Keratinocyte (primary cell): ENCODE measurements around the gene IL1RAP. TPM values are rescaled to one million over a fixed set of nuclear protein-coding genes. Genes with fewer than 3 reads are reported as not detected.
A peak's percentile ranks its signal among the peaks of the same experiment; 100 is the strongest.
"Not testable (repeated sequence)": the region's sequence is repeated elsewhere in the genome, so short reads cannot be mapped to it uniquely, and the experiment has no call there.

Experiments used
- DNase-seq: peaks from one replicate; pipeline ENCODE4 v3.0.0-alpha.2; 2011; ENCODE audit warnings: low read depth, missing footprints, low spot score
- FAIRE-seq: peaks from 2 replicates; lab custom pipeline; 2011; peaks lifted over from hg19 to GRCh38; lab: Jason Lieb, UNC
- H2AFZ ChIP-seq: 2 replicates; pipeline ENCODE4 v1.6.0; 2012; ENCODE audit warnings: low read length, control low read depth, inconsistent platforms; ENCODE audit not compliant: control insufficient read depth
- H3K27ac ChIP-seq: 2 replicates; pipeline ENCODE4 v1.5.1; 2011; ENCODE audit warnings: low read length; ENCODE audit not compliant: control insufficient read depth, insufficient read depth
- H3K27me3 ChIP-seq: 3 replicates; pipeline ENCODE4 v1.6.0; 2011; ENCODE audit warnings: low read length; ENCODE audit not compliant: control insufficient read depth, insufficient read depth; ENCODE audit errors: extremely low read depth
- H3K36me3 ChIP-seq, 2 experiments: 2 replicates in 1 of 2; 3 replicates in 1 of 2; pipeline ENCODE4 v1.5.1; 2011; ENCODE audit warnings: low read length in 2 of 2, mild to moderate bottlenecking in 1 of 2; ENCODE audit not compliant: control insufficient read depth in 2 of 2, insufficient read depth in 2 of 2; ENCODE audit errors: extremely low read depth in 1 of 2
- H3K4me1 ChIP-seq: 3 replicates; pipeline ENCODE4 v1.5.1; 2011; ENCODE audit warnings: low read length; ENCODE audit not compliant: control insufficient read depth, insufficient read depth; ENCODE audit errors: extremely low read depth
- H3K4me2 ChIP-seq: 3 replicates; pipeline ENCODE4 v1.6.0; 2011; ENCODE audit warnings: low read depth, low read length; ENCODE audit not compliant: control insufficient read depth, insufficient read depth; ENCODE audit errors: extremely low read depth
- H3K4me3 ChIP-seq, 3 experiments: fragments of 200-600 bp in 1 of 3; sonication (generic) in 1 of 3; 2 replicates in 2 of 3; 3 replicates in 1 of 3; pipeline ENCODE4 v1.5.1; 2011 to 2016; ENCODE audit warnings: low read length in 3 of 3, mild to moderate bottlenecking in 3 of 3, control low read depth in 2 of 3, inconsistent platforms in 1 of 3, low read depth in 1 of 3, mixed read lengths in 1 of 3, mixed run types in 1 of 3, moderate library complexity in 1 of 3; ENCODE audit not compliant: control insufficient read depth in 2 of 3, insufficient read depth in 2 of 3; ENCODE audit errors: extremely low read depth in 1 of 3
- H3K79me2 ChIP-seq: 2 replicates; pipeline ENCODE4 v1.6.0; 2012; ENCODE audit warnings: low read length; ENCODE audit not compliant: control insufficient read depth, insufficient read depth
- H3K9ac ChIP-seq: 3 replicates; pipeline ENCODE4 v1.6.0; 2011; ENCODE audit warnings: low read length; ENCODE audit not compliant: control insufficient read depth, insufficient read depth; ENCODE audit errors: extremely low read depth
- H3K9me1 ChIP-seq: 3 replicates; pipeline ENCODE4 v1.6.0; 2011; ENCODE audit warnings: low read length; ENCODE audit not compliant: control insufficient read depth, insufficient read depth; ENCODE audit errors: extremely low read depth
- H3K9me3 ChIP-seq: 2 replicates; pipeline ENCODE4 v1.5.1; 2012; ENCODE audit warnings: low read depth, low read length; ENCODE audit not compliant: control insufficient read depth
- H4K20me1 ChIP-seq: 3 replicates; pipeline ENCODE4 v1.6.0; 2011; ENCODE audit warnings: low read length; ENCODE audit not compliant: control insufficient read depth, insufficient read depth; ENCODE audit errors: extremely low read depth
- EZH2 ChIP-seq: IDR thresholded peaks from one replicate; pipeline ENCODE4 v1.6.1; 2012; ENCODE audit warnings: inconsistent platforms, mild to moderate bottlenecking, low read length, moderate library complexity
- dilution Hi-C: fragments of 300-500 bp; cut with MboI; formaldehyde crosslinking; loops from one replicate; pipeline ENCODE4 v1.7.0; 2020; ENCODE audit warnings: low sequenced_read_pairs; ENCODE audit not compliant: extremely low pct_ligation_motif_present
- polyA plus RNA-seq, 5 experiments: library from polyadenylated mRNA; depleted of rRNA in 3 of 5; stranded (reverse) in 3 of 5; stranded (forward) in 1 of 5; unstranded in 1 of 5; fragments of >200 nt; gene quantifications; 1 replicate in 1 of 5; 2 replicates in 3 of 5; 3 replicates in 1 of 5; pipeline versions ENCODE4 v1.2.1 to v1.2.3, GENCODE V29; 2011 to 2012; ENCODE audit warnings: missing spikeins in 2 of 5, low read depth in 1 of 5, low replicate concordance in 1 of 5
- TF ChIP-seq, protein P1 (sequence below), 3 experiments: IDR thresholded peaks in 1 of 3; conservative IDR thresholded peaks in 1 of 3; optimal IDR thresholded peaks in 1 of 3; 2 replicates in 2 of 3; 3 replicates in 1 of 3; pipeline versions ENCODE3 to v1.5.1; 2011; ENCODE audit warnings: low read length in 3 of 3, mild to moderate bottlenecking in 3 of 3, moderate library complexity in 2 of 3, control low read depth in 1 of 3, inconsistent platforms in 1 of 3; ENCODE audit not compliant: insufficient read depth in 2 of 3; ENCODE audit errors: extremely low read depth in 1 of 3

Gene IL1RAP
- polyA plus RNA-seq, 1 donor (not counting 4 experiments of a cell fraction or from before 2014, with no cell fraction given), result 69.7 TPM

DNA sequence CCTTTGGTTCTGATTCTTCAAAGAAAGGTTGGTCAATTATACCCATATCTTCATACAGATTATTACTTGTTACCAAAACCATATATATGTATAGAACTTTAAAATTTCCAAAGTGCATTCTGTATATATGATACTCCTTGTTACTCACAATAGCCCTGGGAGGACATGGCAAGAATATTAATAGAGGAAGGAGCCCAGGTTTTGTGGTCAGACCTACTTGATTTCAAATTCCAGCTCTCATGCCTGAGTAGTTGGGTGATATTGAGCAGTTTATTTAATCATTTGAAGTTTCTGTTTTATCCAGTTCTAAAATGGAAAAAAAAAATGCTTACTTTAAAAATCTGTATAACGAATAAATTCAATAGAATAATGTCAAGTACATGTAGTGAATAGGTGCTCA is 2.5 kb downstream of the IL1RAP start:
- no peak for DNase-seq

DNA sequence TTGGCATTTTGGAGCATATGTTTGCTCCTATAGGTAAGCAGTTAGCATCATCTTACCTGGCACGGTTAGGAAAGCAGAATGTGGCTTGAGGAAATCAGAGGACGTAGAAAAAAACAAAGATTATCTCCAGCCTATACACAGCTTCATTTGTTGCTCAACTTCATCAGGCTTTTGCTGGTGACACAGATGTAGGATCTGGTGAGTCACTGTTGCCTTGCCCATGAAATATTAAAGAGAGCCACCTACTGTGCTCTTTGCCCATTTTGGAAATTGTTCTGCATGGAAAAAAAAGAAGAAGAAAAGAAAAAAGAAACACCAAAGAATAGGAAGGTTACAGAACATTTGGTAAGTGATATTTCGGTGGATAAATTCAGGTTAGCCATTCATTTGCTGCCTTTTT is 3.8 kb downstream of the IL1RAP start:
- Histone ChIP-seq H3K9ac (peak overlapping the region; percentile 48), H3K36me3 (peaks cover 3 to 21% of the 10 kb centered on the region in 2 experiments), H3K27ac (peak overlapping the region; percentile 84), H3K79me2 (peaks cover 87% of the 10 kb centered on the region), H3K4me2 (peak overlapping the region; percentile 87), H4K20me1 (no peaks in the 10 kb centered on the region), H3K9me1 (no peaks in the 10 kb centered on the region), H3K9me3 (no peaks in the 10 kb centered on the region), H3K27me3 (no peaks in the 10 kb centered on the region), H2AFZ (no peak overlapping the region), H3K4me3 (peak overlapping the region in 2 of 3 experiments; percentile 89 to 94), H3K4me1 (peaks cover 31% of the 10 kb centered on the region)
- FAIRE-seq (peak; percentile 92), DNase-seq (no peak)
- dilution Hi-C loops, result no loop called here
- TF ChIP-seq, protein P1, sequence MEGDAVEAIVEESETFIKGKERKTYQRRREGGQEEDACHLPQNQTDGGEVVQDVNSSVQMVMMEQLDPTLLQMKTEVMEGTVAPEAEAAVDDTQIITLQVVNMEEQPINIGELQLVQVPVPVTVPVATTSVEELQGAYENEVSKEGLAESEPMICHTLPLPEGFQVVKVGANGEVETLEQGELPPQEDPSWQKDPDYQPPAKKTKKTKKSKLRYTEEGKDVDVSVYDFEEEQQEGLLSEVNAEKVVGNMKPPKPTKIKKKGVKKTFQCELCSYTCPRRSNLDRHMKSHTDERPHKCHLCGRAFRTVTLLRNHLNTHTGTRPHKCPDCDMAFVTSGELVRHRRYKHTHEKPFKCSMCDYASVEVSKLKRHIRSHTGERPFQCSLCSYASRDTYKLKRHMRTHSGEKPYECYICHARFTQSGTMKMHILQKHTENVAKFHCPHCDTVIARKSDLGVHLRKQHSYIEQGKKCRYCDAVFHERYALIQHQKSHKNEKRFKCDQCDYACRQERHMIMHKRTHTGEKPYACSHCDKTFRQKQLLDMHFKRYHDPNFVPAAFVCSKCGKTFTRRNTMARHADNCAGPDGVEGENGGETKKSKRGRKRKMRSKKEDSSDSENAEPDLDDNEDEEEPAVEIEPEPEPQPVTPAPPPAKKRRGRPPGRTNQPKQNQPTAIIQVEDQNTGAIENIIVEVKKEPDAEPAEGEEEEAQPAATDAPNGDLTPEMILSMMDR (optimal IDR thresholded peaks at IDR 0.05 in 1 of 3, IDR thresholded peaks at IDR 0.05 in 1 of 3, conservative IDR thresholded peaks at IDR 0.05 in 1 of 3; ENCODE audit: extremely low read depth in 1 of 3, insufficient read depth in 2 of 3, low read length in 3 of 3), result peak in 1 of 3 experiments; percentile 7
- no peak for TF ChIP-seq EZH2

More for the DNA sequence above, 2.5 kb downstream of the IL1RAP start:
- H3K4me2 ChIP-seq, result peak overlapping the region; percentile 87
- peak overlapping the region; percentile 84 for H3K27ac ChIP-seq
- H3K4me3 ChIP-seq, result peak overlapping the region; percentile 68 to 94 (median 89)
- dilution Hi-C loops, result no loop called here
- TF ChIP-seq EZH2, result no peak
- TF ChIP-seq, protein P1 (optimal IDR thresholded peaks at IDR 0.05 in 1 of 3, IDR thresholded peaks at IDR 0.05 in 1 of 3, conservative IDR thresholded peaks at IDR 0.05 in 1 of 3; ENCODE audit: extremely low read depth in 1 of 3, insufficient read depth in 2 of 3, low read length in 3 of 3), result no peak
- H3K9me1 ChIP-seq, result no peaks in the 10 kb centered on the region
- peaks cover 31% of the 10 kb centered on the region for H3K4me1 ChIP-seq
- H3K27me3 ChIP-seq, result no peaks in the 10 kb centered on the region
- H4K20me1 ChIP-seq, result no peaks in the 10 kb centered on the region
- H3K9ac ChIP-seq, result peak overlapping the region; percentile 90
- peaks cover 76% of the 10 kb centered on the region for H3K79me2 ChIP-seq
- no peaks in the 10 kb centered on the region for H3K9me3 ChIP-seq
- no peak overlapping the region for H2AFZ ChIP-seq
- peaks cover 0 to 21% of the 10 kb centered on the region in 2 experiments for H3K36me3 ChIP-seq
- no peak for FAIRE-seq

DNA sequence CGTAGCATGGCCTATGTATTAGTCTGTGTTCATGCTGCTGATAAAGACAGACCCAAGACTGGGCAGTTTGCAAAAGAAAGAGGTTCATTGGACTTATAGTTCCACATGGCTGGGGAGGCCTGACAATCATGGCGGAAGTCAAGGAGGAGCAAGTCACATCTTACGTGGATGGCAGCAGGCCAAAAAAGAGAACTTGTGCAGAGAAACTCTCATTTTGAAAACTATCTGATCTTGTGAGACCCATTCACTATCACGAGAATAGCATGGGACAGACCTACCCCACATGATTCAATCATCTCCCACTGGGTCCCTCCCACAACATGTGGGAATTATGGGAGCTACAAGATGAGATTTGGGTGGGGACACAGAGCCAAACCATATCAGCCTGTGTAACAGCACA is 4.6 kb downstream of the IL1RAP start:
- H3K27me3 ChIP-seq, H3K4me3 ChIP-seq, DNase-seq, dilution Hi-C loops, H4K20me1 ChIP-seq, FAIRE-seq, H3K9me1 ChIP-seq, H3K9ac ChIP-seq, H3K9me3 ChIP-seq, H2AFZ ChIP-seq, H3K4me2 ChIP-seq, H3K27ac ChIP-seq: not testable (repeated sequence)
- Histone ChIP-seq H3K4me1 (peaks cover 25% of the 10 kb centered on the region), H3K79me2 (peaks cover 96% of the 10 kb centered on the region), H3K36me3 (peaks cover 3 to 21% of the 10 kb centered on the region in 2 experiments)
